Epidermal melanocyte (primary cell): ENCODE data around the gene ORC5.

ENCODE experiments used
- DNase-seq: peaks from one replicate; pipeline ENCODE4 v3.0.0; 2011; ENCODE audit warnings: low spot score; ENCODE audit not compliant: insufficient read length

ORC5 gene

DNA sequence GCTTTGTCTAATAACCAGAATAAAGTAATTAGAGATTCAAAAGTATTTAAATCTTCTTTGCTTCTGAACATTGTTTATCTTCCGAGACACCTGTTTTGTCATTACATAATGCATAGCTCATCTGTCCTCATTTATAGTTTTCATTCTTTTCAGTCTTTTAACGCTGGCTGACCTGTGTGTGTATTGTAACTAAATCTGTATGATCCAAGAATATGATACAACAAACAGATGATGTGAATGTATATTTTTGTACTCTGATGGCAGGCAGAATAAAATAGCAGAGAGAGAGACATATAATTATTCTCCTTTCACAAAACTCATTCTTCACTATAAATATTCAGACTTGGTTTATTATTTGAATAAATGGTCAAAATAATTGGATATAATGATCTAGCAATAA lies 80.6 kb downstream of the ORC5 start:
- no peak for DNase-seq

DNA sequence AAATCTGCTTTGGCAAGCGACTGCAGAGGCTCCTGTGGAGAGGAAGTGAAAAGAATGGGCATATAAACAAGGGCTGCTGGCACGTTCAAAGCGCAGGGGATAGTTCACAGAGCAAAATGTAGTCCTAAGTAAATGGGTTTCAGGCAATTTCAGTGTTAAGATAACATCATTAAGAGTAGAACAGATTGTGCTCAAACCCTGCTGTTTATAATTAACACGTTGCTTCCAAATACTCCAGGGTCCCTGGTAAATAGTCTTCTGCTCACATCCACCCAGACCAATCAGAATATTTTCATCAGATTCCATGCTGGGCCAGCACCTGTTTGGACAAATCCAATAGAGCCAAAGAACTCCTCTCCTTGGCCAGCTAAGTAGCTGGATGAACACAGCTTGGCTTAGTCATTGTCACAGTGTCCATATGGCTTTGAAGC lies 81.4 kb downstream of the ORC5 start:
- DNase-seq = no peak

DNA sequence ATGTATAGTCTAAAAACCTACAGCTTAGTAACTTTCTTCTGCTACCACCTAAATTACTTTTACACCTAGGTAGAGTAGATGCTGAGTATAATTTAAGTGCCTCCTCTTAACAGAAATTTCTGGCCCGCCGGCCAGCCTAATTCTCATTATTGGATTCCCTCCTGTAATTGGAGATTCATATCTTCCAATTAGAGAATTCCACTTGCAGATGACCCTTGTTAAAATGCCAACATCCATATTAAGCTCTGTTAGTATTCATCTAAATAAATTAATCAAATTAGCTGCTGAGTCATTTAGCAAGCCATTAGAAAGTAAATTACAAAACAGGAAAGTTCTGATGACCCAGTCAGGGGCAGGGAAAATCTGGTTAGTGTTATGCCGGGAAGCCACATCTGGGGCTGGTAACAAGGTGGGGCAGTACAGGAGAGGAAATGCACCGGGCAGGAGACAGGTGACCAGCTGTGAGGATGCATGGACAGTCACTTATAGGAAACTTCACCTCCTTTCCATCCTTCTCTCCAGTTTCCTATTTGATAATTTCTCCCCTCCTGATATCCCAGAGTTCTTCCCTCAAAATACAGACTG lies 82.8 kb downstream of the ORC5 start:
- no peak for DNase-seq

DNA sequence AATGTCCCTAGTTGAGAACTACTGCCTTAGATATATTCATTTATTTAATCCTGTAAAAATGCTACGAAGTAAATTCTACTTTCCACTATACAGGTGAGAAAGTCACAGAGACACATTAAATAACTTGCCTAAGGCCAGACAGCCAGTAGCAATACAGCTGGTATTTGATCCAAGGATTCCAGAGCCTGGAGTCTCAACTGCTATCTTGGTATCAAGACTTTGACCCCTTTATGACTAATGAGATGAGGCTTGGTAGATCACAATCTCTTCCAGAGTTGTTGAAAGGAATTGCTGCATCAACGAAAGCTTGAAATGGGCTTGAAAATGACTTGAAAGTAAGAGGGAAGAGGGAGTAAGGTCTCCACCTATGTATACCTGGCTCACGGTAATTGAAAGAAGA lies 83.3 kb downstream of the ORC5 start:
- no peak for DNase-seq

DNA sequence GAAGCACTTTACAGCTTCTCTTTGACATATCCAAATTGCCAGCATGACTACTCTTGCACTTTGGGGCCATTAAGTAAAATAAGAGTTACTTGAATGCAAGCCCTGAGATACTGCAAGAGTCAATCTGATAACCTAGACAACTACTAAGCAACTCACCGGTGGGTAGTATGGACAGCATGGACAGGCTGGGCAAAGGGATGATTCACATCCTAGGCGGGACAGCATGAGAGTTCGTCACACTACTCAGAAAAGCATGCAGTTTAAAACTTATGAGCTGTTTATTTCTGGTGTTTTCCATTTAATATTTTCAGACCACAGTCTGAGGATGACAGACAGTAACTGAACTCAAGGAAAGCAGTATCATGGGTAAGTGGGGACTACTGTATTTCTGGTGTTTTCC lies 84.0 kb downstream of the ORC5 start:
- DNase-seq = no peak

DNA sequence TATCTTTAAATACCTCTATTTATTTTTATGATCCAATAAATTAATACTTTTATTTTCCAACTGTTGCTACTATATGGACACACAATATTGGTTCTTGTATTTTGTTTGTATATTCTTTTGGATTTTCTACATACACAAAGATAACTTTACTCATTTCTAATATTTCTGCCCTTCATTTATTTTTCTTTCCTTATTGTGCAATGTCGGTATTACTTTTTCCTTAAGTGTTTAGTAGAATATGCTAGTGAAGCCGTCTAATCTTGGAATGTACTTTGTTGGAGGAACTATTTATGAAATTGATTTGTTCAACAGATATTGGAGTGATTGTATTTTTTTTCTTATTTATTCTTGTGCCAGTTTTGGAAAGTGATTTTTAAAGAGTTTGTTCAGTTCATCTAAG lies 94.0 kb downstream of the ORC5 start:
- no peak for DNase-seq

DNA sequence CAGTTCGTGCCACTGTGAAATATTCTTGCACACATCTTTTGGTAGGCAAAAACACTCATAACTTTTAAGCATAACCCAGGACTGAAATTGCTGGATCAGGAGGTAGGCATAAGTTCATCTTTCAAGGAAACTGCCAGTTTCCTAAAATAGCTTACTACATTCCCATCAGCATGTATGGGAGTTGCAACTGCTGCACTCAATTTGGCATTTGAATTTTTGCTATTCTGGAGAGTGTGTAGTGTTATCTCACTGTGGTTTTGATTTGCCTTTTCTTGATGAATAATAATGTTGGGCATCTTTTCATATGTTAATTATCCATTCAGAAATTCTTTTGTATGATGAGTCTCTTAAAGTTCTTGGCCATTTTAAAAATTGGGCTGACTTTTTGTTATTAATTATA lies 95.2 kb downstream of the ORC5 start:
- DNase-seq = no peak

DNA sequence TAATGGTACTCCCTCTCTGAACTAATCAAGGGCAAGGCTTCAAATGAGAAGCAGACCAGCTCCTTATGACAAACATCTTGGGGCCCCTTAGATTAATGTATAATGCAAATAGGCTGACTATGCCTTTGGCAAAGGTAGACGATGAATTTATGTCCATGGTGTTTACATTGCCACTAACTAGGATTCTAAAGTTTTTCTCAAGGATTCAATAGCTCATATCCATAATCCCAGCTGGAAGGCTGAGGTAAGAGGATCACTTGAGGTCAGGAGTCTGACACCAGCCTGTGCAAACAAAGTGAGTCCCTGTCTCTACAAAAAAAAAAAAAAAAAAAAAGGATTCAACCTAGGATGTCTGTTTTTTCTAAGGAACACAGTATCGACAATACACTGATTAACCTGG lies 96.5 kb downstream of the ORC5 start:
- no peak for DNase-seq

DNA sequence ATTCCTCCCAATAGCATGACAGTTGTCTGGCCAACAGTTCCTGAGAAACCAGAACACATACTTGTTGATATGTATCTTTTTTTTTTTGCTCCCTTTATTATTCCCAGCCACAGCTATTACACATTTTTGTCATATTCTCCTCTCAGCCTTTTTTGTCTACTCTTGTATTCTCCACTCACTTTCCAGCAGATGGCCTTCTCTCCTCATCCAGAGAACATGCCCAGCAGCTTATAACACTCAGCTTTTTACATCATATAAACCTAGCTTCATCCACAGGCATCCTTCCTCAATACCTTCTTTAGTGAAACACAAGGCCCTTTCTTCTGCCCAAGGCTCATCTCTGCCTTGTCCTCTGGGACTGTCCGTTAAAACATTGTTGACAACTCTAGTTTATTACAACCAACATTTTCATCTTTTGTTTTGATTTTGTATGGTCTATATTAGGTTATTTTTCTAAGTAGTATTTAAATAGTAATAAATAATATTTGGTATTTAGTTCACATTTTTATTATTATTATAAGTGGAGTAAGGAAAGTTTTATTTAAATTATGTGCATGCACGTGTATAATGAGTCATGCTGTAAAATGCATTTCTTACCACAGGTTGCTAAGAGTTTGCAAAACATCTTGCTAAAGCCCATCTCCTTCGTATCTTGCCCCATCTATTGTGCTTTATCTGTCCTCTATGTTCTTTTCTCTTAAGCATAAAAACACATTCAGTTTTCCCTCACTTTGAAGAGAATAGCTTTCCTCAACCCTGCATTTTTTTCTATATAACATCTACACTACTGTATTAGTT lies 101.5 kb downstream of the ORC5 start:
- DNase-seq = no peak

DNA sequence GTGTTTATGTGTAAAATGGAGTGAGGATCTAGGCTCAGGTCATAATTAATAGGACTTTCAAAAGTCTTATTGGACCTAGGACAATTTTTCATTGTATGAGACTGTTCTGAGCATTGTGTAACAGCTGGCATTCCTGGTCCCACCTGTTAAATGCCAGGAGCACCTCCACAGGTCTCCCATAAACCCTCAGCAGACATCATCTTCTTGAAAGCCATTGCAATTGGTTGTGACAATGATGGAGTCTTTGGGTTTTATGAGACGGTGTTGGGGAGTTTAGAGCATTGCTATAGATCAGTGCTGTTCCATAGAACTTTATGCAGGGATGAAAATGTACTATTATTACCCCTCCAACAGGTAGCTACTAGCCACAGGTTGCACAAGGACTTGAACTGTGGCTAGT lies 108.9 kb downstream of the ORC5 start:
- DNase-seq = no peak

DNA sequence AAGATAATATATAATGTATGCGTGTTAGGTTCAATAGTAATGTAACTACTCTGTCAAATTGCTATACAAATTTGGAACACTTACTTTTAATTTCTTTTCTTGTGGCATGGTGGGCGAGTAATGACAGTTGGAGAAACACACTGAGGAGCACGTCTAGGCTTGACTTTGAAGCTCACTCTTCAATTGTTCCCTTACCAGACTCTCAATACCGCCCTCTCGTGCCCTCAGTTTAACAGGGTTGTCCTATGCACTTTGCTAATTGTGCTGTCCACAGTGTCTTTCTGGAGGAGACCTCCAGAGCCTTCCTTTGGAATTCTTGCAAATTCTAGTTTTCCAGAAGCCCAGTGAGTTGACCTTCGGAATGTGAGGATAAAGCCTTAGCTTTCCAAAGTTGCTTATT lies 111.1 kb downstream of the ORC5 start:
- no peak for DNase-seq

DNA sequence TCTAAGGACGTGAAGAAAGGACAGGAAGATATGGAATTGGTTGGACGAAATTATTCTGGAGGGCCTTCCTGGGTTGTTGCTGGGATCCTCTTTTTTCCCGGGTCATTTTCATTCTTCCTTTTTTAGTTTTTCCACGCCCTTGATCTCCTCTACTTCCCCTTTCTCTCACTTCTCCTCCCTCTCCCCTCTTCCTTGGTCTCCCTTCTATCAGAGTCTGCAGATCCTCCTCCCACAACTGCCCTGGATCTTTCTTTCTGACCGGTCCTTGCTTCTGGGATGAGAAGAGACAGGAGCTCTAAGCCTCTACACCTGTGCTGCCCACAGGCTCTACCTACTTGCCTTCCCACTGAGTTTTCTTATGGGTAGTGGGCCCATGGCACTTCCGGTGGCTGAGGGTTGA lies 114.7 kb downstream of the ORC5 start:
- no peak for DNase-seq

DNA sequence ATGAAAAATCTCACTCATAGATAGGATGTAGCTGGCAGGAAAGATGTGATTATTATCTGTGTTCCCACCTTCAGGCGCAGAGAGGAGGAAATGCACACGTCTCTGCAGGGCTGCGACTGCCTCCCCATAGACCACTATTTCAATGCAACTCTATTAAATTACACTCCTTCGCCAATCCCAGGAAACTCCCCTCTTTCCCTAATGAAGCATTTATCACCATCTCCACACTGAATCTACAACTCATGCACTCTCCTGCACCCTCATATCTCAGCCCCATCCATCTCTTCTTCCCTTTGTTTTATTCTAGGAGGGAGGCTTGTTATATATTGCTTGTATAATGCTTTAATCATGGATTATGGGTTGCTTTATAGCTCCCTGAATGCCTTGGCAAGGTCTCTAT lies 116.6 kb downstream of the ORC5 start:
- no peak for DNase-seq

DNA sequence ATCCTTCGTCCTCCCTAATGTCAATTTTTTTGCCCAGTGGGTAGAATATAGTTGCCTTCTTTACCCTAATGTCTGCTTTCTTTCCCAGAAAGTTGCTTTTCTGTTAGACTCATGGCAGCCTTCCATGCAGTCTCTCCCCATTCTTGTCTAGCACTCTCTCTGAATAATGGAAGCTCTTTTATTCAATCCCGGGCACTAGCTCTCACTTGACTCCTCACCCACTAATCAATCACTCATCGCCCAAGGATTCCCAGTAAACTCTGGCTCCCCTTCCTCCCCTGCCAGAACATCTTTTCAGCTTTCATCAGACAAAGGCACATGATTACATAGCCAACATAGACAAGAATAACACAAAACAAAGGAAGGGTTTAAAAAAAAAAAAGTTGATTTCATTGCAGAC lies 118.2 kb downstream of the ORC5 start:
- no peak for DNase-seq

DNA sequence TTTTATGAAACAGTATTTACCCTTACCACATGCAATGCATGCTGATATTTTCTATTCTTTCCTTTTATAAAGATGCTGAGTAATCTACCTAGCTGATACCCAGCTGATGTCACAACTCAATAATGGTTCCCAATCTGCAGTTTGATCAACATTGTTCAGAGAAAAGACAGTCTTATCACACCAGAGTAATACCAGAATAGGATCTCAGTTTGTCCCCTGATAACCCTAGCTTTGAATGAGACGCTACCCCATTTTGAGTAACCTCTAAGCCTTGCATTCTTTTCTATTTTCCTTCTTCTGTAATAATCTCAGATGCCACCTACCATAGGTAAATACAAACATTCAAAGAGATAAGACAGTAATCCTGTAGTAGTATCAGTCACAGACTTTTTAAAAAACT lies 118.8 kb downstream of the ORC5 start:
- no peak for DNase-seq
